ENCODE results near the gene ZDHHC5. TPM values are rescaled to one million over a fixed set of nuclear protein-coding genes. Genes with fewer than 3 reads are reported as not detected.
A peak's percentile ranks its signal among the peaks of the same experiment; 100 is the strongest.

The ZDHHC5 gene
- total RNA-seq, 1 experiment from 2014 or later: 65.2 TPM

DNA sequence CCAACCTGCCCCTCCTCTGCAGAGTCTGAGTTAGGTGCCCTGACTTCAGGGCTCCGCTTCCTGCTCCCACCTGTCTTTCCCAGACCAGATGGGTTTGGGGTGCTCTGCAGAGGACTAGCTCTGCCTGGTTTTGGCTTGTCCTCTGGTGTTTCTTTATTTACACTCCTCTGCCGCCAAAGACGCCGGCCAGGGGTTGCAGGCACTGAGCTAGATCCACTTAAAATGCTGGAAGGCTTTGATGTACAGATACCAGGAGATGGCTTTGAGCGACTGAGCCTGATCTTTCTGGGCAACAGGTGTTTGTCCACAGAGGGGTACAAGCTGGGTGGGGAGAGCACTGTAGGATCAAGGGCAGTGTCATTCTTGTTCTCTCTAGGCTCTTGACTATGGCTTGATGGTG is 77.3 kb downstream of the ZDHHC5 start:
- no peak overlapping the region for H3K9ac ChIP-seq (ENCODE audit: extremely low read depth, insufficient read length, low read length)
- H4K8ac ChIP-seq (replicated peaks; ENCODE audit: insufficient read length, low read depth, low read length): no peak overlapping the region
- Mint-ChIP-seq H3K36me3 (ENCODE audit: insufficient read depth in 1 of 3, low read depth in 3 of 3) (peaks cover 24 to 43% (median 36%) of the 10 kb centered on the region in 3 experiments), H3K27me3 (ENCODE audit: low read depth) (no peaks in the 10 kb centered on the region; the same call in 1 of the 2 replicates), H3K27ac (peak overlapping the region in 2 of 3 experiments; percentile 11 to 22; a peak in 3 of 7 replicates), H3K4me1 (peaks cover 10 to 11% of the 10 kb centered on the region in 2 experiments), H3K9me3 (no peaks in the 10 kb centered on the region), H3K4me3 (no peak overlapping the region; a peak in 1 of 5 replicates)
- no peak for TF ChIP-seq CTCF (conservative IDR thresholded peaks at IDR 0.05)
- no peak overlapping the region for H4K91ac ChIP-seq (ENCODE audit: insufficient read length, low read depth, low read length)
- no CpG with 5 or more reads among the region's 5 CpGs for WGBS (ENCODE audit: extremely low coverage, insufficient read length, low lambda C conversion rate)
- no peaks in the 10 kb centered on the region for H3K4me1 ChIP-seq (ENCODE audit: insufficient read depth, low read length)
- peaks cover 6% of the 10 kb centered on the region for H3K23me2 ChIP-seq (ENCODE audit: insufficient read length, low read depth, low read length, poor library complexity, severe bottlenecking)
- no peak overlapping the region for H3K14ac ChIP-seq (ENCODE audit: insufficient read depth, low read length)
- H3T11ph ChIP-seq (ENCODE audit: low read length): no peak overlapping the region
- H3K9me3 ChIP-seq (ENCODE audit: control insufficient read depth, low read depth, low read length): no peaks in the 10 kb centered on the region
- peaks cover 3% of the 10 kb centered on the region for H3K79me1 ChIP-seq (ENCODE audit: insufficient read depth, low read depth, low read length, poor library complexity, severe bottlenecking)
- H3K27ac ChIP-seq (ENCODE audit: insufficient read length, low read depth, low read length): no peak overlapping the region
- no peak overlapping the region for H2BK5ac ChIP-seq (ENCODE audit: insufficient read length, low read length)
- H2BK120ac ChIP-seq (ENCODE audit: low read depth, low read length, poor library complexity, severe bottlenecking): no peak overlapping the region
- H3K18ac ChIP-seq (ENCODE audit: insufficient read length, low read depth, low read length): no peak overlapping the region
- no peak overlapping the region for H2BK12ac ChIP-seq (ENCODE audit: insufficient read length, low read depth, low read length)
- H3K27me3 ChIP-seq (ENCODE audit: insufficient read depth, low read length): no peaks in the 10 kb centered on the region
- no peak overlapping the region for H3K4me2 ChIP-seq (ENCODE audit: insufficient read depth, insufficient read length, low read length)
- H2BK20ac ChIP-seq (ENCODE audit: low read depth, low read length, poor library complexity, severe bottlenecking): no peak overlapping the region
- no peak overlapping the region for H2AK5ac ChIP-seq (ENCODE audit: insufficient read length, low read length)
- DNase-seq: no peak
- no peak overlapping the region for H3K4ac ChIP-seq (ENCODE audit: low read depth, low read length)
- no peak overlapping the region for H3K23ac ChIP-seq (ENCODE audit: insufficient read length, low read depth, low read length)
- no peak overlapping the region for H4K5ac ChIP-seq (ENCODE audit: insufficient read length, low read depth, low read length)
- no peak overlapping the region for H2AFZ ChIP-seq (ENCODE audit: low read length)
- H3K56ac ChIP-seq (ENCODE audit: insufficient read length, low read depth, low read length): no peak overlapping the region
- H3K79me2 ChIP-seq (ENCODE audit: insufficient read depth, low read length): peaks cover 5% of the 10 kb centered on the region; the same call in 1 of the 2 replicates
- peaks cover 3% of the 10 kb centered on the region for H4K20me1 ChIP-seq (ENCODE audit: control insufficient read depth, insufficient read depth, insufficient read length)
- H2BK15ac ChIP-seq (ENCODE audit: low read depth, low read length): no peak overlapping the region

Measured in H9 (cell line).